ENCODE results near the gene ACVR2B. TPM values are rescaled to one million over a fixed set of nuclear protein-coding genes. Genes with fewer than 3 reads are reported as not detected.

The ACVR2B gene
- total RNA-seq, 5 donors from 2014 or later (not counting 1 experiment from before 2014, with no cell fraction given): 6.3 to 11.0 (median 8.1) TPM

DNA sequence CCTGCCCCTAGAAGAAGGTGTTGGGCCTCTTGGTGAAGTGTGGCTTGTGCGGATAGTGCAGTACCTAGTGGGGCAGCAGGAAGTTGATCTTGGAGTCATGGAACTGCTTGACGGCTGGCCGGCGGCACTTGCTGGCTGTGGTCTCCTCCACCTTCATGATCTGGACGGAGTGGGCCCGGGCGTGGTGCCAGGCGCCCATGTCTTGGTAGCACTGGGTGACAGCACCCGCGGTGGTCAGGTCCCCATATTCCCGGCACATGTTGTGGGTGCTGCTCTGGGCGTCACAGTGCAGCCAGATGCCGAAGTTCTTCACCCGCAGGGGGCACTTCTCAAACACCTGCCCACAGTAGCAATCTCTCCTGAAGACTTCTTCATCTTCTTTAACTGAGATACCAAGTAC is 73.1 kb downstream of the ACVR2B start:
- no peaks in the 10 kb centered on the region for H3K27me3 Mint-ChIP-seq
- ChIA-PET CTCF (interaction anchor here in 1 of 2 donors (0.7 kb wide), 1 partner anchor 155 kb away, joined by 6 read pairs; no protein-coding TSS in a partner anchor), POLR2A (no interaction called here)
- DNase-seq (no peak), ATAC-seq (replicated peaks in 1 of 4) (no peak)
- H3K36me3 Mint-ChIP-seq: peaks cover 54% of the 10 kb centered on the region
- peaks cover 3 to 54% of the 10 kb centered on the region in 2 donors for H3K36me3 ChIP-seq (ENCODE audit: control insufficient read depth in 2 of 2, extremely low read depth in 1 of 2, insufficient read depth in 1 of 2, low read length in 1 of 2)
- no peak overlapping the region for H3K4me3 ChIP-seq (ENCODE audit: control insufficient read depth in 1 of 2, extremely low read depth in 1 of 2, low read length in 1 of 2)
- no peak overlapping the region for H3K4me3 Mint-ChIP-seq
- no peaks in the 10 kb centered on the region for H3K27me3 ChIP-seq (replicated peaks in 1 of 2; ENCODE audit: control insufficient read depth in 2 of 2, extremely low read depth in 1 of 2, insufficient read depth in 2 of 2, low read length in 1 of 2)
- H3K4me1 Mint-ChIP-seq: peaks cover 0 to 6% (median 0%) of the 10 kb centered on the region in 3 donors
- H3K4me1 ChIP-seq (ENCODE audit: control insufficient read depth in 1 of 2, extremely low read depth in 1 of 2, insufficient read depth in 2 of 2, low read length in 2 of 2): no peaks in the 10 kb centered on the region
- no peak overlapping the region for H3K27ac Mint-ChIP-seq
- WGBS (ENCODE audit: insufficient coverage): 91% methylated on average over 7 of the region's 14 CpGs
- H3K9me3 Mint-ChIP-seq: no peaks in the 10 kb centered on the region
- no peaks in the 10 kb centered on the region for H3K9me3 ChIP-seq
- no peak overlapping the region for H3K27ac ChIP-seq (ENCODE audit: low read length)

DNA sequence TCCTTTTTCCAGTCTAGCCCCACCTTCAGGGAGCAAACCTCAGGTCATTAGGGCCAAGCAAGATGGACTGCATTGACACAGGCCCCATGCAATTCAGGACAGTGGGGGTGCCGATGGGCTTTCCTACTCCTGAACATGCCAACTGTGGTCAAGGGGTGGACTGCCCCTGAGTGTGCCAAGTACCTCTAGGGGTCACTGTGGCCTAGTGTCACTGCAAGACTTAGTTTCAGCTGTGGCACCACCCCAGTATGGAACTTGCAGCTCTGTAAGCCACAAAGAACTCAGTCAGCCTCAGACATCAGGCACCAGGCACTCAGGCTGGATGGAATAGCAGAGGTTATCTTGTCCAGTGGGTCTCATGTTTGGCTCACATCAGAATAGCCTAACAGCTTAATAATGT is 74.8 kb downstream of the ACVR2B start:
- H3K27ac ChIP-seq (ENCODE audit: low read length): no peak overlapping the region
- peaks cover 3 to 47% of the 10 kb centered on the region in 2 donors for H3K36me3 ChIP-seq (ENCODE audit: control insufficient read depth in 2 of 2, extremely low read depth in 1 of 2, insufficient read depth in 1 of 2, low read length in 1 of 2)
- no peaks in the 10 kb centered on the region for H3K27me3 Mint-ChIP-seq
- H3K36me3 Mint-ChIP-seq: peaks cover 61% of the 10 kb centered on the region
- H3K27me3 ChIP-seq (replicated peaks in 1 of 2; ENCODE audit: control insufficient read depth in 2 of 2, extremely low read depth in 1 of 2, insufficient read depth in 2 of 2, low read length in 1 of 2): no peaks in the 10 kb centered on the region
- no peak overlapping the region for H3K4me3 ChIP-seq (ENCODE audit: control insufficient read depth in 1 of 2, extremely low read depth in 1 of 2, low read length in 1 of 2)
- WGBS (ENCODE audit: insufficient coverage): 90% methylated on average over 1 of the region's 1 CpG
- H3K4me1 ChIP-seq (ENCODE audit: control insufficient read depth in 1 of 2, extremely low read depth in 1 of 2, insufficient read depth in 2 of 2, low read length in 2 of 2): no peaks in the 10 kb centered on the region
- no peaks in the 10 kb centered on the region for H3K9me3 Mint-ChIP-seq
- no peak overlapping the region for H3K4me3 Mint-ChIP-seq
- no peak overlapping the region for H3K27ac Mint-ChIP-seq
- DNase-seq (no peak), ATAC-seq (replicated peaks in 1 of 4) (no peak)
- no peaks in the 10 kb centered on the region for H3K9me3 ChIP-seq
- H3K4me1 Mint-ChIP-seq: peaks cover 0 to 6% (median 0%) of the 10 kb centered on the region in 3 donors
- POLR2A ChIA-PET: no interaction called here
- CTCF ChIA-PET: no interaction called here

DNA sequence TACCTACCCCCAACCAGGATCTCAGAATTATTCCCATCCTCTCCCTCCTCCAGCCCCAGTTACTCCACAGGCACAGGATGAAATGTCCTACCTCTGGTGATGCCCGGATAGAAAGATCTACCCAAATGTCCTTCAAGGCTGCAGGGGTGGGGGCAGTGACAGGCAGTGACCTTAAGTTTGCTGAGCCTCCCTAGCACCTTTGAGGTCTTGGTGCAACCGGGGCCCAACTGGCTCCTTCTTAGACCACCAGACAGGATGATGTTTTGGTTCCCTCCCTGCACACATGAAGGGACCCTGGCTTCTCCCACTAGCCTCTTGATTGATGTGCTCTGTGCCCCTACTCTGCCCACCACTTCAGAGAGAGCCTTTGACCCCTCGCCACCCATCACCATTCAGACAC is 78.8 kb downstream of the ACVR2B start:
- Mint-ChIP-seq H3K9me3 (no peaks in the 10 kb centered on the region), H3K36me3 (peaks cover 52% of the 10 kb centered on the region), H3K27ac (no peak overlapping the region), H3K4me3 (no peak overlapping the region), H3K4me1 (peaks cover 0 to 6% (median 0%) of the 10 kb centered on the region in 3 donors), H3K27me3 (no peaks in the 10 kb centered on the region)
- ATAC-seq (replicated peaks in 1 of 4): no peak
- Histone ChIP-seq H3K36me3 (ENCODE audit: control insufficient read depth in 2 of 2, extremely low read depth in 1 of 2, insufficient read depth in 1 of 2, low read length in 1 of 2) (peaks cover 0 to 30% of the 10 kb centered on the region in 2 donors), H3K4me3 (ENCODE audit: control insufficient read depth in 1 of 2, extremely low read depth in 1 of 2, low read length in 1 of 2) (no peak overlapping the region), H3K9me3 (no peaks in the 10 kb centered on the region), H3K4me1 (ENCODE audit: control insufficient read depth in 1 of 2, extremely low read depth in 1 of 2, insufficient read depth in 2 of 2, low read length in 2 of 2) (peaks cover 0 to 2% of the 10 kb centered on the region in 2 experiments), H3K27me3 (replicated peaks in 1 of 2; ENCODE audit: control insufficient read depth in 2 of 2, extremely low read depth in 1 of 2, insufficient read depth in 2 of 2, low read length in 1 of 2) (no peaks in the 10 kb centered on the region), H3K27ac (ENCODE audit: low read length) (no peak overlapping the region)
- DNase-seq: no peak
- ChIA-PET POLR2A (no interaction called here), CTCF (no interaction called here)
- WGBS (ENCODE audit: insufficient coverage): 50% methylated on average over 2 of the region's 3 CpGs

DNA sequence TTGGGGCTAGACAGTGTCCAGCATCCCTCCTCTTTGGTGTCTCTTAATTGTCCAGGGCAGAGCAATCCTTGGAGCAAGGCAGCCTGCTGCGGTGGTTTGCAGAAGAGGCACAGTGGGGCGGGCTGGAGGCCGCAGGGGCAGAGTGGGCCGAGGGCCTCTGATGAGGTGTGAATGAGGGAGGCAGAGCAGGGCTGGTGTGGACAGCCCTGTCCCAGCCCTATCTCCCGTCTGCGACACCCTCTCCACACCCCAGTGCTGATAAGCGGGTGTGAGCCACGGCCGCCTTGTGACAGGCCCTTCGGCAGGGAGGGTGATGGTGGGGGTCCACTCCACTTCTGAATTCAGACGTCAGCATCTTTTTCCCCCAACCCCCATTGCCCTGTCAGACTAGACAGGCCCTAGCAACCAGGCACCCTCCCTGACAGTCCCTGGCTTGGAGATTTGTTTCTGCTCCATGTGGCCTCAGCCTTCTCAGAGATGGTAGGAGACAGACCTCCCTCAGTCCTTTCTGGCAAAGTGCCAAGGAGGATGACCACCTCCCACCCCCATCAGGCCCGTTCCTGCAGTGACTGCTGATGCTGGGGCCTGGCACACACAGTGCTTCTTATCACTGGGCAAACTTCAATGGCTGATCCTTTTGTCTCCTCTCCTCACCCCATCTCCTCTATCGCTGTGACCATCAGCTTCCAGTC is 79.7 kb downstream of the ACVR2B start:
- Histone ChIP-seq H3K4me3 (ENCODE audit: control insufficient read depth in 1 of 2, extremely low read depth in 1 of 2, low read length in 1 of 2) (no peak overlapping the region), H3K27ac (ENCODE audit: low read length) (no peak overlapping the region), H3K9me3 (no peaks in the 10 kb centered on the region), H3K4me1 (ENCODE audit: control insufficient read depth in 1 of 2, extremely low read depth in 1 of 2, insufficient read depth in 2 of 2, low read length in 2 of 2) (peaks cover 0 to 2% of the 10 kb centered on the region in 2 experiments), H3K36me3 (ENCODE audit: control insufficient read depth in 2 of 2, extremely low read depth in 1 of 2, insufficient read depth in 1 of 2, low read length in 1 of 2) (peaks cover 0 to 23% of the 10 kb centered on the region in 2 donors), H3K27me3 (replicated peaks in 1 of 2; ENCODE audit: control insufficient read depth in 2 of 2, extremely low read depth in 1 of 2, insufficient read depth in 2 of 2, low read length in 1 of 2) (no peaks in the 10 kb centered on the region)
- no peak for DNase-seq
- POLR2A ChIA-PET: no interaction called here
- Mint-ChIP-seq H3K4me1 (peaks cover 0 to 4% (median 0%) of the 10 kb centered on the region in 3 donors), H3K36me3 (peaks cover 49% of the 10 kb centered on the region), H3K9me3 (no peaks in the 10 kb centered on the region), H3K4me3 (no peak overlapping the region), H3K27ac (no peak overlapping the region), H3K27me3 (no peaks in the 10 kb centered on the region)
- whole genome bisulfite sequencing (ENCODE audit: insufficient coverage): 78% methylated on average over 1 of the region's 13 CpGs
- CTCF ChIA-PET: no interaction called here
- no peak for ATAC-seq (replicated peaks in 1 of 4)

DNA sequence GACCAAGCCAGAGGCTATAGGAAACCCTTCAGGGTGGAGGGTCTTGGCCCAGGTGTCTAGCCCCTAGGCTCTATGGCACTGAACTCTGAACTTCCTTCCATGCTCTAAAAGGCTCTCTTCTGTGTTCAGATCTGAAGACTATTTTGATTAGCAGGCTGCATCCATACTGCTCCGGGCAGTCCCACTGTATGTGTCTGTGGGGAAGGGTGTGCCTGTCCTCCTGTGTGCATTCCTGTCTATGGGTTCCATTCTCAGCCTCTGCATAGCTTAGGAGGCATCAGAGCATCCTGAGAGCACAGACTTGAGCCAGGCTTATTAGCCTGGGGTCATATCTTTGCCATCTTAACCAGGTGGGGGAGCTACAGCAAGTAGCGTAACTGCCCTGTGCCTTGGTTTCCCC is 80.5 kb downstream of the ACVR2B start:
- 100% methylated on average over 1 of the region's 2 CpGs for WGBS (ENCODE audit: insufficient coverage)
- Mint-ChIP-seq H3K36me3 (peaks cover 49% of the 10 kb centered on the region), H3K27me3 (no peaks in the 10 kb centered on the region), H3K27ac (no peak overlapping the region), H3K4me3 (no peak overlapping the region), H3K9me3 (no peaks in the 10 kb centered on the region), H3K4me1 (peaks cover 0 to 4% (median 0%) of the 10 kb centered on the region in 3 donors)
- POLR2A ChIA-PET: no interaction called here
- ATAC-seq (replicated peaks in 1 of 4): no peak
- DNase-seq: no peak
- H3K36me3 ChIP-seq (ENCODE audit: control insufficient read depth in 2 of 2, extremely low read depth in 1 of 2, insufficient read depth in 1 of 2, low read length in 1 of 2): peaks cover 0 to 21% of the 10 kb centered on the region in 2 donors
- no peak overlapping the region for H3K27ac ChIP-seq (ENCODE audit: low read length)
- no peak overlapping the region for H3K4me3 ChIP-seq (ENCODE audit: control insufficient read depth in 1 of 2, extremely low read depth in 1 of 2, low read length in 1 of 2)
- CTCF ChIA-PET: no interaction called here
- H3K27me3 ChIP-seq (replicated peaks in 1 of 2; ENCODE audit: control insufficient read depth in 2 of 2, extremely low read depth in 1 of 2, insufficient read depth in 2 of 2, low read length in 1 of 2): no peaks in the 10 kb centered on the region
- no peaks in the 10 kb centered on the region for H3K9me3 ChIP-seq
- H3K4me1 ChIP-seq (ENCODE audit: control insufficient read depth in 1 of 2, extremely low read depth in 1 of 2, insufficient read depth in 2 of 2, low read length in 2 of 2): peaks cover 0 to 2% of the 10 kb centered on the region in 2 experiments

DNA sequence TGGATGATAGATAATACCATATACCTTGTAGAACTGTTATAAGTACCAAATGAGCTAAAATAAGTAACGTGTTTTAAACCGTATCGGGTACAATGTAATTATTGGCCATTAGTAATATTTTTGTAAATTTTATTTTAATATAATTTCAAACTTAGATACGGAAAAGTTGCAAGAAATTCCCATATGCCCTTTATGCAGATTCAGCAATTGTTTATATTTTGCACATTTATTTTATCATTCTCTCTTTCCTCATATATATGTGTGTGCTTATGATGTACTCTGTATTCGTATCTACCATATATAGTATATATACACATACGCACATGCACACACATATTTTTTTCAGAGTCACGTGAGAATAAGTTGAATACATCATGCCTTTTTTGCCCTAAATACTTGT is 80.9 kb downstream of the ACVR2B start:
- Histone ChIP-seq H3K4me3 (ENCODE audit: control insufficient read depth in 1 of 2, extremely low read depth in 1 of 2, low read length in 1 of 2) (no peak overlapping the region), H3K27me3 (replicated peaks in 1 of 2; ENCODE audit: control insufficient read depth in 2 of 2, extremely low read depth in 1 of 2, insufficient read depth in 2 of 2, low read length in 1 of 2) (no peaks in the 10 kb centered on the region), H3K27ac (ENCODE audit: low read length) (no peak overlapping the region), H3K4me1 (ENCODE audit: control insufficient read depth in 1 of 2, extremely low read depth in 1 of 2, insufficient read depth in 2 of 2, low read length in 2 of 2) (peaks cover 0 to 2% of the 10 kb centered on the region in 2 experiments), H3K9me3 (no peaks in the 10 kb centered on the region), H3K36me3 (ENCODE audit: control insufficient read depth in 2 of 2, extremely low read depth in 1 of 2, insufficient read depth in 1 of 2, low read length in 1 of 2) (peaks cover 0 to 20% of the 10 kb centered on the region in 2 donors)
- no peaks in the 10 kb centered on the region for H3K9me3 Mint-ChIP-seq
- H3K36me3 Mint-ChIP-seq: peaks cover 48% of the 10 kb centered on the region
- ChIA-PET CTCF (no interaction called here), POLR2A (no interaction called here)
- ATAC-seq (replicated peaks in 1 of 4) (no peak), DNase-seq (no peak)
- WGBS (ENCODE audit: insufficient coverage): no CpG with 5 or more reads among the region's 7 CpGs
- H3K4me1 Mint-ChIP-seq: peaks cover 0 to 4% (median 0%) of the 10 kb centered on the region in 3 donors
- no peak overlapping the region for H3K27ac Mint-ChIP-seq
- H3K27me3 Mint-ChIP-seq: no peaks in the 10 kb centered on the region
- no peak overlapping the region for H3K4me3 Mint-ChIP-seq

Data from T-cell (primary cell).